K562 (cell line): Measurements from ENCODE around the gene SLC26A6. TPM values are rescaled to one million over a fixed set of nuclear protein-coding genes. Genes with fewer than 3 reads are reported as not detected.

ENCODE experiments used
- ARID3A ChIP-seq: IDR thresholded peaks from 2 replicates; pipeline ENCODE4 v1.6.1; 2012; ENCODE audit warnings: low read depth, low read length, improper control_type of control experiment, borderline replicate concordance
- CREB5 ChIP-seq: fragments of 250-450 bp; sonication (Bioruptor Pico); IDR thresholded peaks from 2 replicates; pipeline ENCODE4 v1.5.0; 2020; ENCODE audit warnings: mild to moderate bottlenecking
- DEAF1 ChIP-seq: fragments of 450-650 bp; formaldehyde crosslinking; IDR thresholded peaks from 2 replicates; pipeline ENCODE4 v1.4.0; 2020; ENCODE audit warnings: mild to moderate bottlenecking, moderate library complexity
- GABPA ChIP-seq: fragments of 200-800 bp; sonication (Bioruptor generic); conservative IDR thresholded peaks from 2 replicates; pipeline ENCODE4 v1.6.1; 2016; ENCODE audit warnings: low read depth, missing genetic modification characterization, missing compliant biosample characterization
- GTF2B ChIP-seq: IDR thresholded peaks from 2 replicates; pipeline ENCODE4 v1.6.1; 2011; ENCODE audit not compliant: insufficient read length; ENCODE audit errors: extremely low read depth
- TFE3 ChIP-seq: fragments of 450-650 bp; formaldehyde crosslinking; IDR thresholded peaks from 2 replicates; pipeline ENCODE4 v1.4.0; 2020; ENCODE audit warnings: mild to moderate bottlenecking, mixed read lengths
- ZBTB12 ChIP-seq: fragments of 250-450 bp; sonication (Bioruptor Pico); IDR thresholded peaks from 2 replicates; pipeline ENCODE4 v1.4.0; 2020
- ZMIZ1 ChIP-seq, 2 experiments: fragments of 150-350 bp in 1 of 2; IDR thresholded peaks; 2 replicates each; pipeline ENCODE4 v1.6.1; 2012 to 2016; ENCODE audit warnings: low read depth in 2 of 2, low read length in 2 of 2, mild to moderate bottlenecking in 1 of 2, moderate library complexity in 1 of 2
- ZNF398 ChIP-seq: fragments of 250-450 bp; sonication (Bioruptor Pico); IDR thresholded peaks from 2 replicates; pipeline ENCODE4 v1.8.0; 2021; ENCODE audit warnings: moderate library complexity, mild to moderate bottlenecking, inconsistent platforms
- ZNF780A ChIP-seq: fragments of 250-450 bp; sonication (Bioruptor Pico); IDR thresholded peaks from 2 replicates; pipeline ENCODE4 v1.5.0; 2021; ENCODE audit warnings: mild to moderate bottlenecking
- polyA plus RNA-seq, 8 experiments: library from polyadenylated mRNA; depleted of rRNA in 4 of 8; stranded (reverse) in 5 of 8; unstranded in 3 of 8; fragments of >200 nt; fragmentation: Nextera tagmentation in 2 of 8; fragmentation: Illumina TruSeq in 1 of 8; extraction: Ambion mirVana in 2 of 8; extraction: Trizol in 1 of 8; gene quantifications; 2 replicates each; pipeline versions ENCODE4 v1.2.1 to v1.2.3, GENCODE V29; 2011 to 2014; ENCODE audit warnings: inconsistent platforms in 1 of 8, missing spikeins in 1 of 8
- total RNA-seq, 7 experiments: library from RNA; depleted of rRNA in 6 of 7; stranded (reverse); fragments of >200 nt in 6 of 7; fragmentation: Illumina TruSeq in 2 of 7; extraction: Trizol in 2 of 7; gene quantifications; 2 replicates each; pipeline versions ENCODE4 v1.2.1 to v1.2.3, GENCODE V29; 2011 to 2021; ENCODE audit warnings: low replicate concordance in 1 of 7

The SLC26A6 gene
- total and polyA plus RNA-seq, 9 of the 15 experiments (the other 6 are each of a cell fraction or from before 2014, with no cell fraction given): 2.1 to 27.2 (median 14.8) TPM

GRCh38 chr3:48663489-48664312 lies 28.4 kb upstream of the SLC26A6 start (continued):
- TF ChIP-seq TFE3 (CRISPR knock-in tag) (no peak), ZBTB12 (CRISPR knock-in tag) (0 out of 2 replicates have a peak, but pooled peaks have one; percentile 12), ARID3A (no peak), GTF2B (no peak), GABPA (tag) (peak; percentile 72), ZNF780A (CRISPR knock-in tag) (no peak), ZMIZ1 (IDR thresholded peaks at IDR 0.05; ENCODE audit: low read depth in 2 of 2, low read length in 2 of 2) (no peak), CREB5 (CRISPR knock-in tag) (no peak), ZNF398 (no peak), DEAF1 (CRISPR knock-in tag) (no peak)
